ENCODE results near the gene FAM110C. TPM values are rescaled to one million over a fixed set of nuclear protein-coding genes. Genes with fewer than 3 reads are reported as not detected.

FAM110C gene
- total and polyA plus RNA-seq, 4 donors, result 4.8 to 18.2 (median 5.0) TPM

DNA sequence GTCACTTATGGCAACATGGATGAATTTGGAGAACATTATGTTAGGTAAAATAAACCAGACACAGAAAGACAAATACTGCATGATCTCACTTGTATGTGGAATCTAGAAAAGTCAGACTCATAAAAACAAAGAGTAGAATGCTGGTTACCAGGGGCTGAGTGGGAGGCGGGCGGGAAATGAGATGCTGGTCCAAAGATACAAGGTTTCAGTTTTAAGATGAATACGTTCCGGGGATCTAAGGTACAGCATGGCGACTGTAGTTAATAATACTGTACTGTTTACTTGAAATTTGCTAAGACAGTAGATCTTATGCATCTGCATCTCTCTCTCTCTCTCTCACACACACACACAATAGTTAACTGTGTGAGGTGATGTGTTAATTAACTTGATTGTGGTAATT is 14.2 kb downstream of the FAM110C start:
- DNase-seq (ENCODE audit: low spot score), result no peak
- Histone ChIP-seq H3K4me3 (ENCODE audit: low read depth in 1 of 3, low read length in 3 of 3) (no peak overlapping the region), H3K9me3 (ENCODE audit: control insufficient read depth in 4 of 4, low read length in 3 of 4) (no peaks in the 10 kb centered on the region), H3K9ac (ENCODE audit: low read depth in 1 of 2, low read length in 2 of 2) (no peak overlapping the region), H3K36me3 (ENCODE audit: control insufficient read depth in 4 of 4, insufficient read depth in 3 of 4, low read depth in 1 of 4, low read length in 3 of 4) (no peaks in the 10 kb centered on the region), H3K4me1 (ENCODE audit: control insufficient read depth in 4 of 4, insufficient read depth in 4 of 4, low read length in 3 of 4) (peaks cover 0 to 13% (median 2%) of the 10 kb centered on the region in 4 donors), H3K27me3 (ENCODE audit: control insufficient read depth in 4 of 4, insufficient read depth in 4 of 4, low read length in 3 of 4) (no peaks in the 10 kb centered on the region), H3K27ac (ENCODE audit: low read depth in 1 of 2, low read length in 2 of 2) (no peak overlapping the region)
- WGBS, result 97% methylated on average over 5 of the region's 5 CpGs
- TF ChIP-seq, protein P1, sequence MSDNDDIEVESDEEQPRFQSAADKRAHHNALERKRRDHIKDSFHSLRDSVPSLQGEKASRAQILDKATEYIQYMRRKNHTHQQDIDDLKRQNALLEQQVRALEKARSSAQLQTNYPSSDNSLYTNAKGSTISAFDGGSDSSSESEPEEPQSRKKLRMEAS (IDR thresholded peaks at IDR 0.05), result no peak
- TF ChIP-seq NR2F2 (IDR thresholded peaks at IDR 0.05), result no peak
- no peak for TF ChIP-seq EGR1 (IDR thresholded peaks at IDR 0.05; ENCODE audit: low read depth in 2 of 2)

DNA sequence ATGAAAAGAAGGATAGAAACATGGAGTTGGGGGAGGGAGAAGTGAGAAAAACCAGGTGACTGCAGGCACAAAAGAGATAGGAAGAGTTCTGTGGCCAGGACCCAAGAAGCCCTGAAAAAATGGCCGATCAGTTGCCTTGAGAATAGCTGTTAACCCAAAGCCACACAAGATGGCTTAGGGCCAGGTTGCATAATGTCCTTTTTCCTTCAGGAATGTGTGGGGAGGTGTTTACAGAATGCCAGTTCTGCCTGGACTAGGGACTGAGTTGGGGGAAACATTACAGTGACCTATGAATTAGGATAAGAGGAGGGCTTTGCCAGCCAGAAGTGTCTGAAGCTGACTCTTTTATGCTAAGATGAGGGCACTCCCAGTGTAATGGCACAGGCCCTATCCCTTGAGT is 17.1 kb downstream of the FAM110C start:
- no peaks in the 10 kb centered on the region for H3K36me3 ChIP-seq (ENCODE audit: control insufficient read depth in 4 of 4, insufficient read depth in 3 of 4, low read depth in 1 of 4, low read length in 3 of 4)
- no peak overlapping the region for H3K9ac ChIP-seq (ENCODE audit: low read depth in 1 of 2, low read length in 2 of 2)
- H3K4me3 ChIP-seq (ENCODE audit: low read depth in 1 of 3, low read length in 3 of 3), result no peak overlapping the region
- TF ChIP-seq SP1 (IDR thresholded peaks at IDR 0.05) (peak; percentile 26), YY1 (IDR thresholded peaks at IDR 0.05) (peak; percentile 49), RXRA (IDR thresholded peaks at IDR 0.05) (peak; percentile 32 to 39), HNF4A (conservative IDR thresholded peaks at IDR 0.05) (peak; percentile 22 to 33), HNF4G (IDR thresholded peaks at IDR 0.05) (no peak), NR2F2 (IDR thresholded peaks at IDR 0.05) (no peak), FOXA2 (IDR thresholded peaks at IDR 0.05) (peak; percentile 63)
- TF ChIP-seq, protein P2, sequence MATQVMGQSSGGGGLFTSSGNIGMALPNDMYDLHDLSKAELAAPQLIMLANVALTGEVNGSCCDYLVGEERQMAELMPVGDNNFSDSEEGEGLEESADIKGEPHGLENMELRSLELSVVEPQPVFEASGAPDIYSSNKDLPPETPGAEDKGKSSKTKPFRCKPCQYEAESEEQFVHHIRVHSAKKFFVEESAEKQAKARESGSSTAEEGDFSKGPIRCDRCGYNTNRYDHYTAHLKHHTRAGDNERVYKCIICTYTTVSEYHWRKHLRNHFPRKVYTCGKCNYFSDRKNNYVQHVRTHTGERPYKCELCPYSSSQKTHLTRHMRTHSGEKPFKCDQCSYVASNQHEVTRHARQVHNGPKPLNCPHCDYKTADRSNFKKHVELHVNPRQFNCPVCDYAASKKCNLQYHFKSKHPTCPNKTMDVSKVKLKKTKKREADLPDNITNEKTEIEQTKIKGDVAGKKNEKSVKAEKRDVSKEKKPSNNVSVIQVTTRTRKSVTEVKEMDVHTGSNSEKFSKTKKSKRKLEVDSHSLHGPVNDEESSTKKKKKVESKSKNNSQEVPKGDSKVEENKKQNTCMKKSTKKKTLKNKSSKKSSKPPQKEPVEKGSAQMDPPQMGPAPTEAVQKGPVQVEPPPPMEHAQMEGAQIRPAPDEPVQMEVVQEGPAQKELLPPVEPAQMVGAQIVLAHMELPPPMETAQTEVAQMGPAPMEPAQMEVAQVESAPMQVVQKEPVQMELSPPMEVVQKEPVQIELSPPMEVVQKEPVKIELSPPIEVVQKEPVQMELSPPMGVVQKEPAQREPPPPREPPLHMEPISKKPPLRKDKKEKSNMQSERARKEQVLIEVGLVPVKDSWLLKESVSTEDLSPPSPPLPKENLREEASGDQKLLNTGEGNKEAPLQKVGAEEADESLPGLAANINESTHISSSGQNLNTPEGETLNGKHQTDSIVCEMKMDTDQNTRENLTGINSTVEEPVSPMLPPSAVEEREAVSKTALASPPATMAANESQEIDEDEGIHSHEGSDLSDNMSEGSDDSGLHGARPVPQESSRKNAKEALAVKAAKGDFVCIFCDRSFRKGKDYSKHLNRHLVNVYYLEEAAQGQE (IDR thresholded peaks at IDR 0.05), result peak; percentile 19
- TF ChIP-seq, protein P3, sequence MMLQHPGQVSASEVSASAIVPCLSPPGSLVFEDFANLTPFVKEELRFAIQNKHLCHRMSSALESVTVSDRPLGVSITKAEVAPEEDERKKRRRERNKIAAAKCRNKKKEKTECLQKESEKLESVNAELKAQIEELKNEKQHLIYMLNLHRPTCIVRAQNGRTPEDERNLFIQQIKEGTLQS (IDR thresholded peaks at IDR 0.05), result no peak
- 28% methylated on average over 1 of the region's 1 CpG for WGBS
- no peaks in the 10 kb centered on the region for H3K27me3 ChIP-seq (ENCODE audit: control insufficient read depth in 4 of 4, insufficient read depth in 4 of 4, low read length in 3 of 4)
- H3K27ac ChIP-seq (ENCODE audit: low read depth in 1 of 2, low read length in 2 of 2), result no peak overlapping the region
- peaks cover 0 to 16% (median 7%) of the 10 kb centered on the region in 4 donors for H3K4me1 ChIP-seq (ENCODE audit: control insufficient read depth in 4 of 4, insufficient read depth in 4 of 4, low read length in 3 of 4)
- no peak for DNase-seq (ENCODE audit: low spot score)
- no peaks in the 10 kb centered on the region for H3K9me3 ChIP-seq (ENCODE audit: control insufficient read depth in 4 of 4, low read length in 3 of 4)

DNA sequence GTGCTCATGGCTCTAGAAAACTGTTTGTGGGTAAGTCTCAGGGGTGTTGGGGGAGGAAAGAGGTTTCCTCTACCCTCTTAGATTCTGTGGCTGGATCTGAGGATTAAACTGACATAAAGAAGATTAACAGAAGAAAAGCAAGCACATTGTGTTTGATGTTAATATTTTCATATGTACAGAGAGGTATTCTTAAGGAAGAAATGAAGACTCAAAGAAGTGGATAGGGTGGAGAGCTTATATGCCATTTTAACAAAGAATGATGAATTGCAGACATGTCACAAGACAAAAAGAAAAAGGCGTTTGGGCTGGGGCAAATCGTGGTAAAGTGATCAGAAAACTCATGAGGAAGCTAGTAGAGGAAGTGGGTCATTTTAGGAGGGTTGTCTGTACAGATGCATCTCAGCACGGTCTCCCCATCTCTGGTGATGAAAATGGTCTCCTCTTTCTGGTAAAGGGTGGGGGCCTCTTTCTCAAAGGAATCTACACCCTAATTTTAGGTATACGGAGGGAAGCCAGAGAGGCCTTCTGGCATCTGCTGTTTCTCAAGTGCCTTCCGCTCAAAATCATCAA is 17.8 kb downstream of the FAM110C start:
- Histone ChIP-seq H3K27ac (ENCODE audit: low read depth in 1 of 2, low read length in 2 of 2) (no peak overlapping the region), H3K36me3 (ENCODE audit: control insufficient read depth in 4 of 4, insufficient read depth in 3 of 4, low read depth in 1 of 4, low read length in 3 of 4) (no peaks in the 10 kb centered on the region), H3K27me3 (ENCODE audit: control insufficient read depth in 4 of 4, insufficient read depth in 4 of 4, low read length in 3 of 4) (no peaks in the 10 kb centered on the region), H3K9me3 (ENCODE audit: control insufficient read depth in 4 of 4, low read length in 3 of 4) (no peaks in the 10 kb centered on the region), H3K4me3 (ENCODE audit: low read depth in 1 of 3, low read length in 3 of 3) (no peak overlapping the region), H3K9ac (ENCODE audit: low read depth in 1 of 2, low read length in 2 of 2) (no peak overlapping the region), H3K4me1 (ENCODE audit: control insufficient read depth in 4 of 4, insufficient read depth in 4 of 4, low read length in 3 of 4) (peaks cover 3 to 15% (median 12%) of the 10 kb centered on the region in 4 donors)
- TF ChIP-seq, protein P1 (IDR thresholded peaks at IDR 0.05), result no peak
- TF ChIP-seq, protein P2 (IDR thresholded peaks at IDR 0.05), result no peak
- TF ChIP-seq, protein P3 (IDR thresholded peaks at IDR 0.05), result no peak
- TF ChIP-seq SP1 (IDR thresholded peaks at IDR 0.05) (no peak), FOXA2 (IDR thresholded peaks at IDR 0.05) (no peak), TAF1 (conservative IDR thresholded peaks at IDR 0.05) (no peak), RAD21 (IDR thresholded peaks at IDR 0.05) (no peak), GABPA (IDR thresholded peaks at IDR 0.05 in 1 of 2, conservative IDR thresholded peaks at IDR 0.05 in 1 of 2) (no peak), HNF4A (conservative IDR thresholded peaks at IDR 0.05) (no peak), EGR1 (IDR thresholded peaks at IDR 0.05; ENCODE audit: low read depth in 2 of 2) (no peak)
- 85% methylated on average over 5 of the region's 5 CpGs for WGBS
- DNase-seq (ENCODE audit: low spot score), result no peak
